AG09319 (cell line): ENCODE measurements around the gene FARSA.

Source experiments
- DNase-seq: peaks from one replicate; pipeline ENCODE4 v3.0.0-alpha.2; 2010; ENCODE audit warnings: low read depth; ENCODE audit errors: extremely low read depth
- TF ChIP-seq, protein P1 (sequence below): IDR thresholded peaks from 2 replicates; pipeline ENCODE4 v1.5.1; 2011; ENCODE audit warnings: low read depth, mild to moderate bottlenecking, inconsistent platforms, low read length, moderate library complexity

Gene FARSA

DNA sequence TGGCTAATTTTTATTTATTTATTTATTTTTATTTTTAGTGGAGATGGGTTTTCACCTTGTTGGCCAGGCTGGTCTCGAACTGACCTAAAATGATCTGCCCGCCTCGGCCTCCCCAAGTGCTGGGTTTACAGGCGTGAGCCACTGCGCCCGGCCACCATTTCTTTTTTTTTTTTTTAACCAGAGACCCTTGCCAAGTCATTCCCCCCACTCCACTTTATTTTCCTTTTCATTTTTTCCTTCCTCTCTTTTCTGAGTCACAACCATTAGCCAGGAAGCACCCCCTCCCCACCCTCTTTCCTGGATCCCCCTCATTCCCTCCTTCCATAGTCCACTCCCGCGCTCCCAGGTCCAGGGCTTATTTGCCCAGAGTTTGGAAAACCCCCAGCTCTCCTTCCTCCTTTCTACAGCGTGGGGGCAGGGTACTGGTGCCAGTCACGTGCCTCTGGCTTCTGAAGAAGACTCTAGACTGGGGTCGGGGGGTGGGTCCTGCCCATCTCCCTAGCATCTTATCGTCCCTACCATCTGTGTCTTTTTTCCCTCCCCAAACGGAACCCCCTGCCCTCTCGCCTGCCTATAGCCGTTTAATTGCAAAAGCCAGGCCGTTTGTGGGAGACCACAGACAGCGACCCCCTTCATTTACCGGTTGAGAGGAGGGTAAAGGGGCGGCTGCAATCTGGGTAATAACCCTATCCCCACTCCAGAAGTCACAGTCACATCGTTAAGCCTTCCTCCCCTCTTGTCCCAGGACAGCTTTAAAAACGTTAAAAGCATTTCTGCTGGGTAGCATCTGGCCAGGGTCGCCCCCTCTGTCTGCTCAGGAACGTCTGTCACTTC is 3.8 kb upstream of the FARSA start:
- DNase-seq: no peak
- TF ChIP-seq, protein P1, sequence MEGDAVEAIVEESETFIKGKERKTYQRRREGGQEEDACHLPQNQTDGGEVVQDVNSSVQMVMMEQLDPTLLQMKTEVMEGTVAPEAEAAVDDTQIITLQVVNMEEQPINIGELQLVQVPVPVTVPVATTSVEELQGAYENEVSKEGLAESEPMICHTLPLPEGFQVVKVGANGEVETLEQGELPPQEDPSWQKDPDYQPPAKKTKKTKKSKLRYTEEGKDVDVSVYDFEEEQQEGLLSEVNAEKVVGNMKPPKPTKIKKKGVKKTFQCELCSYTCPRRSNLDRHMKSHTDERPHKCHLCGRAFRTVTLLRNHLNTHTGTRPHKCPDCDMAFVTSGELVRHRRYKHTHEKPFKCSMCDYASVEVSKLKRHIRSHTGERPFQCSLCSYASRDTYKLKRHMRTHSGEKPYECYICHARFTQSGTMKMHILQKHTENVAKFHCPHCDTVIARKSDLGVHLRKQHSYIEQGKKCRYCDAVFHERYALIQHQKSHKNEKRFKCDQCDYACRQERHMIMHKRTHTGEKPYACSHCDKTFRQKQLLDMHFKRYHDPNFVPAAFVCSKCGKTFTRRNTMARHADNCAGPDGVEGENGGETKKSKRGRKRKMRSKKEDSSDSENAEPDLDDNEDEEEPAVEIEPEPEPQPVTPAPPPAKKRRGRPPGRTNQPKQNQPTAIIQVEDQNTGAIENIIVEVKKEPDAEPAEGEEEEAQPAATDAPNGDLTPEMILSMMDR: no peak

DNA sequence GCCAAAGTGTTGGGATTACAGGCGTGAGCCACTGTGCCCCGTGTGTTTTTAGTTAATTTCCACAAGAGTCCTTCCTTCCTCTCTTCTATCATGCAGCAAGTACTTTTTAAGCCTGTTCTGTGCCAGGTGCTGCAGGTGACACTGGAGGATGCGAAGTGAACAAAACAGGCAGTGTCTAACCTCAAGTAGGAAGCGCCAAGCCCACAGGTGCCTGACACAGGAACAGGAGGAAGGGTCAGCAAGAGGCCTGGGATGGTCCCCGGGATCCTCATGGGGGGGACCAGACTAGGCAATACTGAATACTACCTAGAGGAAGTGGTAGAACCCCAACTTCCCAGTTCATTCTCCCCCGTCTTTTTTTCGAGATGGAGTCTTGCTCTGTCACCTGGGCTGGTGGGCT is 3.1 kb upstream of the FARSA start:
- no peak for DNase-seq
- TF ChIP-seq, protein P1: no peak

GRCh38 chr19:12935071-12935470 is 1.6 kb upstream of the FARSA start:
- no peak for DNase-seq
- TF ChIP-seq, protein P1: no peak

- DNase-seq: no peak
- TF ChIP-seq, protein P1: no peak
Measured at GRCh38 chr19:12932392-12933286, 872 bp downstream of the FARSA start.

DNA sequence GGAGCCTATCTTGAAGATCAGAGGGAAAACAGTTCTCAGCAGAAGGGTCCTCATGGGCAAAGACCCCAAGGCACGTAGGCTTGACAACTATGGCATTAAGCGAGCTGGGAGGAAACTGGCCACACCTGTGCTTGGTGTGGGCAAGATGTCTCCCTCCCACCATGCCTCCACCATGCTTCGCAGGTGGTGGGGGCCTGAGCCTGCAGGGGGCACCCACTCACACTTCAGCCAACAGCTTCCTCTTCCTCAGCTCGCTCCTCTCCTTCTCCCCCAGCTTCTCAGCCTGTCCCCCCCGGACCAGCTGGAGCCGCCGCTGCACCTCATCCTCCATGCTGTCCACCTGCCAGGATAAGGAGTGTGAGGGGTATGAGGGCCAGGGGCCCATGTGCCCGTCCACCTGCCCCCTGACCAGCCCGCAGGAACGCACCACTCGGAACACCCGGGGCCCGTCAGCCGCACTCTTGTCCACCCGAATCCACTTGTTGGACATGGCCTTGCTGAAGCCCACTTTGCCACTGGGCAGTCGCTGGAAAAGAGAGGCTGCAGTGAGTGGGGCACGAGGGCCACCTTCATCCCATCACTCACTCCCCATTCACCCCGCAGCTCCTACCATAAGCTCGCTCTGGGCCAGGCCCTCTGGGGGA is 3.4 kb downstream of the FARSA start:
- no peak for DNase-seq
- TF ChIP-seq, protein P1: no peak

GRCh38 chr19:12924621-12925310 is 8.7 kb downstream of the FARSA start:
- TF ChIP-seq, protein P1: no peak
- no peak for DNase-seq
